ENCODE data around the gene PCDHGC3.

The PCDHGC3 gene

GRCh38 chr5:141524604-141525597, 49.1 kb downstream of the PCDHGC3 start:
- DNase-seq: peak; percentile 59 to 62

- DNase-seq: no peak
Measured at GRCh38 chr5:141525653-141526052, 49.9 kb downstream of the PCDHGC3 start.

- DNase-seq: no peak
Measured at GRCh38 chr5:141527426-141527825, 51.7 kb downstream of the PCDHGC3 start.

Data from CD4-positive, alpha-beta T cell treated with Interleukin-4 for 1 hour (primary cell).